GM21515 (cell line): ENCODE data around the gene ATP1A4.
"Not testable (repeated sequence)": the region's sequence is repeated elsewhere in the genome, so short reads cannot be mapped to it uniquely, and the experiment has no call there.

Experiments used
- ATAC-seq: cut with Tn5 transposase; IDR thresholded peaks from one replicate; pipeline ENCODE4 v1.9.1; 2021; ENCODE audit not compliant: unreplicated experiment

The ATP1A4 gene

GRCh38 chr1:160123726-160124125 is 27.7 kb upstream of the ATP1A4 start:
- ATAC-seq = no peak

- no peak for ATAC-seq
Observed at GRCh38 chr1:160124705-160125478, 26.5 kb upstream of the ATP1A4 start.

GRCh38 chr1:160125746-160126145 is 25.7 kb upstream of the ATP1A4 start:
- ATAC-seq = no peak

GRCh38 chr1:160126342-160126741 is 25.1 kb upstream of the ATP1A4 start:
- not testable (repeated sequence) for ATAC-seq

GRCh38 chr1:160127381-160127780 is 24.0 kb upstream of the ATP1A4 start:
- ATAC-seq = no peak

- ATAC-seq = no peak
Observed at GRCh38 chr1:160127865-160128523, 23.4 kb upstream of the ATP1A4 start.

GRCh38 chr1:160128636-160129035 is 22.8 kb upstream of the ATP1A4 start:
- no peak for ATAC-seq

GRCh38 chr1:160129046-160129445 is 22.4 kb upstream of the ATP1A4 start:
- no peak for ATAC-seq

GRCh38 chr1:160129558-160129957 is 21.8 kb upstream of the ATP1A4 start:
- ATAC-seq = no peak

- ATAC-seq = no peak
Observed at GRCh38 chr1:160129966-160130365, 21.4 kb upstream of the ATP1A4 start.

GRCh38 chr1:160130486-160130885 is 20.9 kb upstream of the ATP1A4 start:
- ATAC-seq = no peak

GRCh38 chr1:160130939-160131338 is 20.5 kb upstream of the ATP1A4 start:
- ATAC-seq = no peak

GRCh38 chr1:160131803-160132565 is 19.4 kb upstream of the ATP1A4 start:
- no peak for ATAC-seq

- no peak for ATAC-seq
Observed at GRCh38 chr1:160133990-160134770, 17.2 kb upstream of the ATP1A4 start.

GRCh38 chr1:160134791-160135572 is 16.4 kb upstream of the ATP1A4 start:
- ATAC-seq = no peak

- no peak for ATAC-seq
Observed at GRCh38 chr1:160136121-160136925, 15.1 kb upstream of the ATP1A4 start.

GRCh38 chr1:160136926-160137200 is 14.5 kb upstream of the ATP1A4 start:
- ATAC-seq = no peak

- no peak for ATAC-seq
Observed at GRCh38 chr1:160137216-160137862, 14.1 kb upstream of the ATP1A4 start.

- ATAC-seq = no peak
Observed at GRCh38 chr1:160139840-160140239, 11.6 kb upstream of the ATP1A4 start.
